ENCODE data around the gene SEPTIN11. TPM values are rescaled to one million over a fixed set of nuclear protein-coding genes. Genes with fewer than 3 reads are reported as not detected.

Gene SEPTIN11
- total RNA-seq, 4 donors from 2014 or later, result 10.4 to 56.6 (median 36.3) TPM

DNA sequence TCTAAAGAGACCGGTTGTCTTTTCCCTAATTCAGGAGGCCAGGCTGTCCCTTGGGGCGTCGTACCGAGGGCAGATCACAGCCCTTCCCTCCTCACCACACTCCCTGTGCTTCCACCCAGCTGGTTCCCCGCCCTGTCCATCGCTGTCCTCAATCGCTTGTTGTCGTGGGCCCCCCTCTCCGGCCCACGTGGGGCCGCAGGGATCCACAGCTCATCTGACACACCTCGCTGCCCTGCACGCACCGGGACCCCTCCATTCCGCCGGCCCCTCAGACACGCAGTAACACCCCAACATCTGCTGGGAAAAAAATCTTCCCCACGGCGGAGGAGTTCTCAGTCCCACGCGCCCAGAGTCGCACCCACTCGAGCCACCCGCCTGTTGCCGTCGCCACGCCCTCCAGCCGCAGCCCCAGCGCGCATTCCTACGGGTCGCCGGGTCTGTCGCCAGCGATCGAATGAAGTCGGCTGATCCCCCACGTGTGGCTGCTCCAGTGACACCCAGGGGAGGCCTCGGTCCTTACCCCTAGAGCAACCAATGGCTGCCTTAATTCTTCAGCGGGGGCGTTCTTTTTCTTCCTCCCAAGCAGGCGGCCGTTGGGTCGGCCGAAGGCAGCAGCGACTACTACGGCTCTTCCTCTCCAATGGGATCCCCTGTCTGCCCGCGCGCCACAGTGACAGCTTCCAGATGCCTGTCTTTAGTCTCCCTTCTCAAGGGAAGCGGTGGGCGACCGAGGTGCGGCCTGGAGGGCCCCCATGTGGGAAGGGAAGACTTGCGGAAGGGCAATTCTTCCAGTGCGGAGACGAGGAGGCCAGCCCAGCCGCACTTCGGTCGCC is 893 bp upstream of the SEPTIN11 start:
- TF ChIP-seq POLR2A (IDR thresholded peaks at IDR 0.05), result no peak
- TF ChIP-seq, protein P1, sequence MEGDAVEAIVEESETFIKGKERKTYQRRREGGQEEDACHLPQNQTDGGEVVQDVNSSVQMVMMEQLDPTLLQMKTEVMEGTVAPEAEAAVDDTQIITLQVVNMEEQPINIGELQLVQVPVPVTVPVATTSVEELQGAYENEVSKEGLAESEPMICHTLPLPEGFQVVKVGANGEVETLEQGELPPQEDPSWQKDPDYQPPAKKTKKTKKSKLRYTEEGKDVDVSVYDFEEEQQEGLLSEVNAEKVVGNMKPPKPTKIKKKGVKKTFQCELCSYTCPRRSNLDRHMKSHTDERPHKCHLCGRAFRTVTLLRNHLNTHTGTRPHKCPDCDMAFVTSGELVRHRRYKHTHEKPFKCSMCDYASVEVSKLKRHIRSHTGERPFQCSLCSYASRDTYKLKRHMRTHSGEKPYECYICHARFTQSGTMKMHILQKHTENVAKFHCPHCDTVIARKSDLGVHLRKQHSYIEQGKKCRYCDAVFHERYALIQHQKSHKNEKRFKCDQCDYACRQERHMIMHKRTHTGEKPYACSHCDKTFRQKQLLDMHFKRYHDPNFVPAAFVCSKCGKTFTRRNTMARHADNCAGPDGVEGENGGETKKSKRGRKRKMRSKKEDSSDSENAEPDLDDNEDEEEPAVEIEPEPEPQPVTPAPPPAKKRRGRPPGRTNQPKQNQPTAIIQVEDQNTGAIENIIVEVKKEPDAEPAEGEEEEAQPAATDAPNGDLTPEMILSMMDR (IDR thresholded peaks at IDR 0.05), result peak in 1 of 6 experiments; percentile 3
- peaks cover 9 to 54% (median 11%) of the 10 kb centered on the region in 3 donors for H3K4me1 ChIP-seq
- no peaks in the 10 kb centered on the region for H3K36me3 ChIP-seq
- peak overlapping the region; percentile 65 to 86 (median 77) for H3K4me3 ChIP-seq
- WGBS, 2 donors, result 21 to 44% methylated on average over 3 to 23 of the region's 60 CpGs
- intact Hi-C loops (cut with DNase I), result no loop called here
- no peaks in the 10 kb centered on the region for H3K27me3 ChIP-seq
- H3K9me3 ChIP-seq, result no peaks in the 10 kb centered on the region
- DNase-seq, result no peak
- H3K27ac ChIP-seq, result peak overlapping the region; percentile 79 to 94 (median 92)

DNA sequence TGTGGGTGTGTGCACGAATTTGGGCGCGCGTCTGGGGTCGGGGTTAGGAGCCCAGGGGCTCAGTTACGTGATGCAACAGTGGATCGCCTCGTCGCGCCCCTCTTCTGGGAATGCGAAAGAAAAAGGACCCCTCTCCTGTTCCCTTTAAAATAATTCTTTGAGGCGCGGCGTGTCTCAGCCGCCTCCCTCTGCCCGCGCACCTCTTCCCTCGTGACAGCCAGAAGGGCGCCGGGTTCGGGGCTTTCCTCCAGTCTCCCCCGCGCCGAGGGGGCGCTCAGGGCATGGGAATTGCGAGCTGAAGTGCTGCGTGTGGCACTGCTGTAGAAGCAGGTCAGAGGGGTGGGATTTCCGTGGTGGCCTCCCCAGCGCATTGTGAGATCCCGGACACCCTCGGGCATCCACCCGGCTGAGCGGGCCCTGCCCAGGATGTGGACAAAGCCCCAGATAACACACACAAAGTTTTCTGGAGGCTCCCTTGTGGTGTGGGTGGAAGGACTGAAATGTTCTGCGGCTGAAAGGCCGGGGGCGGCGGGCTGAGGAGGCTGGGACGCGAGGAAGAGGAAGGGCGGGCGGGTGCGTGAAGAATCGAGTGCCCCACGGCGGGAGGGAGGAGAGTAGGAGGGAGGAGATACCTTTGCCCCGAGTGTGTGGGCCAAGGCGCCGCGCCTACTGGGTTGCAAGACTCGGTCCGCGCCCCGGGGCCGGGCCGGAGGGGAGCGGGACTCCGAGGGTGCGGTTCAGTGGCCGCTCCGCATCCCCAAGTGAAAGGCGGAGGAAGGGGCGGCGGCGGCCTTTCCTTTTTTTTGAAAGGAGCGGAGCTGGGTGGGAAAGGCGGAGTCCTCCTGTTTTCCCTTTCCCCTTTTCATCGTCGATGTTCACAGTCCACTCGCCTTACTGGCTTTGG is 752 bp downstream of the SEPTIN11 start:
- no peaks in the 10 kb centered on the region for H3K9me3 ChIP-seq
- peaks cover 9 to 69% (median 11%) of the 10 kb centered on the region in 3 donors for H3K4me1 ChIP-seq
- TF ChIP-seq, protein P1 (IDR thresholded peaks at IDR 0.05), result no peak
- TF ChIP-seq POLR2A (IDR thresholded peaks at IDR 0.05), result peak in 1 of 4 donors; percentile 23
- WGBS, 2 donors, result 0 to 1% methylated on average over 19 to 32 of the region's 69 CpGs
- H3K4me3 ChIP-seq, result peak overlapping the region; percentile 65 to 86 (median 77)
- DNase-seq, result no peak
- H3K27me3 ChIP-seq, result no peaks in the 10 kb centered on the region
- intact Hi-C loops (cut with DNase I), result no loop called here
- peak overlapping the region; percentile 79 to 94 (median 92) for H3K27ac ChIP-seq
- H3K36me3 ChIP-seq, result no peaks in the 10 kb centered on the region

DNA sequence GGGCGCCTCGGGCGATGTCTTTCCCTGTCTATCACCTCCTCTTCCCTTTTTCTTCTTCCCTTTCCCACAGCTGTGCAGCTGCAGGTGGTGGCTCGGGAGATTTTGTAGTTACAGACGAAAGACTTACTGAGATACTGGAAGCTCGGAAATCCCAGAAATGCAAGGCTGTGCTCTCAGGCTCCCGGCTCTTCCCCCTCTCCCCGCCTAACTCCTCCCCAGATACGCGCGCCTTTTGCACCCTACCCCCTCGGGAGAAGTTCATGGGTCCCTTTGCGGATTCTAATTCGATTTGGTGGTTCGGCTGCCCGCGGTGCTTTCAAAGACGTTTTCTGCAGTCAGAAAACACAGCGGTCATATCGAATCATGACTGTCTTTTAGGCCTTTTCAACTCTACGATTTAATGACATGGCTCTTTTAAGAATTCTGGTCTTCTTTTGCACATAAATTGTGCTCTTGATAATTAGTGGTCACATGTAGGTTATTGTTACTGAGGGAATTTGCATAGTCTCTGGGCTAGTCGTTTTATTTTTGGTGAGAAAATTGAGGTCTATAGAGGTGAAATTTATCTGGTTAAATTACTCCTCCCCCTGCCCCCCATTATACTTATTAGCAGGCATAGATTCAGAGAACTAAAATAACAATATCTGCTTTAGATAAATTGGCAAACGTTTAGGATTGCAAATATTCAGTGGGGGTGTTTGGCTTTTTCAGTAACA is 1.6 kb downstream of the SEPTIN11 start:
- intact Hi-C loops (cut with DNase I), result no loop called here
- H3K27ac ChIP-seq, result peak overlapping the region; percentile 79 to 94 (median 92)
- peak overlapping the region; percentile 65 to 86 (median 77) for H3K4me3 ChIP-seq
- TF ChIP-seq, protein P1 (IDR thresholded peaks at IDR 0.05), result no peak
- TF ChIP-seq POLR2A (IDR thresholded peaks at IDR 0.05), result no peak
- no peaks in the 10 kb centered on the region for H3K27me3 ChIP-seq
- WGBS, 2 donors, result 1 to 3% methylated on average over 20 to 23 of the region's 23 CpGs
- no peaks in the 10 kb centered on the region for H3K36me3 ChIP-seq
- H3K4me1 ChIP-seq, result peaks cover 9 to 75% (median 11%) of the 10 kb centered on the region in 3 donors
- no peak for DNase-seq
- H3K9me3 ChIP-seq, result no peaks in the 10 kb centered on the region

DNA sequence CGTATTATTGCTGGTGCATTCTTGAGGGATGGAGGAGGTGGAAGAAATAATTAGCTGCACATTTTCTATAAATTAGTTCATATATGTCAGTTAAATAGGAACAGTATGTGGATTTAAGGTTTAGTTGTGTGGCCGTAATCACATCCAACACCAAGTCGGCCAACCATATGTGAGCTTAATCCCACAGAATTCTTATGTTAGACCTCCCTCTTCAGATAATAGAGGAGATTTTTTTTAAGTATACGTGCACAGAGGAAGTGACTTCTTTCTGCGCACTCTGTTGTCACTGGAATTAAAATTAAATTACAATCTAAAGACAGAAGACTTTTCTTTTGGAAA is 2.1 kb downstream of the SEPTIN11 start:
- Histone ChIP-seq H3K27ac (no peak overlapping the region), H3K27me3 (no peaks in the 10 kb centered on the region), H3K4me3 (peak overlapping the region in 2 of 4 donors; percentile 72 to 86), H3K4me1 (peaks cover 9 to 75% (median 11%) of the 10 kb centered on the region in 3 donors), H3K9me3 (no peaks in the 10 kb centered on the region), H3K36me3 (no peaks in the 10 kb centered on the region)
- intact Hi-C loops (cut with DNase I), result no loop called here
- TF ChIP-seq POLR2A (IDR thresholded peaks at IDR 0.05), result no peak
- 78 to 79% methylated on average over 5 of the region's 5 CpGs for WGBS, 2 donors
- DNase-seq, result no peak

DNA sequence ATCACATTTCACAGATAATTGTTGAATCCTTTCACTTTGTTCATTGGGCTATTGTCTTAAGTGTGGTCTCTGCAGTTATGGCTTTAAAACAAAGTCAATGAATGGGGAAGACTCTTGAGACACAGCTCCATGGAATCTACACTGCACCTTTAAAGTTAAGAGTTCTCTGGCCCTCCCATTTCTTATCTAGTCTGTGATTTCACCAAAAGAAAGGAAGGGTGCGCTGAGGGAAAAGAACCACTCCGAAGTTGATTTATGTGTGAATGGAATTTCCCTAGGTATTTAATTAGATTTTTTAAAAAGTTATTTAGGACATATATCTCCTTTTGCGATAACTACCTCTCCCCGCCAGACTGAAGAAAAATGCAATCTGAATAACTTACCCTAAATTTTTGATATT is 2.5 kb downstream of the SEPTIN11 start:
- Histone ChIP-seq H3K27ac (no peak overlapping the region), H3K4me3 (no peak overlapping the region), H3K36me3 (no peaks in the 10 kb centered on the region), H3K27me3 (no peaks in the 10 kb centered on the region), H3K9me3 (no peaks in the 10 kb centered on the region), H3K4me1 (peaks cover 9 to 72% (median 11%) of the 10 kb centered on the region in 3 donors)
- WGBS, 2 donors, result 89 to 96% methylated on average over 4 of the region's 4 CpGs
- intact Hi-C loops (cut with DNase I), result no loop called here
- DNase-seq, result no peak
- TF ChIP-seq POLR2A (IDR thresholded peaks at IDR 0.05), result no peak
- TF ChIP-seq, protein P1 (IDR thresholded peaks at IDR 0.05), result no peak
